HL-60/S4 treated with phorbol 12-myristate 13-acetate at 8.2 ng/mL for 4 days and 3 days (cell line): ENCODE measurements around the gene IFIT1.
"Not testable (repeated sequence)": the region's sequence is repeated elsewhere in the genome, so short reads cannot be mapped to it uniquely, and the experiment has no call there.

Experiments used
- in situ Hi-C: fragments of 300-500 bp; cut with MboI; formaldehyde crosslinking; loops from 2 replicates; pipeline ENCODE4 v1.15.0; 2022; ENCODE audit warnings: low sequenced_read_pairs

Gene IFIT1

GRCh38 chr10:89426230-89426868 is 33.9 kb downstream of the IFIT1 start:
- in situ Hi-C loops: no loop called here

- in situ Hi-C loops: no loop called here
Measured at GRCh38 chr10:89427629-89428028, 35.2 kb downstream of the IFIT1 start.

- in situ Hi-C loops: no loop called here
Measured at GRCh38 chr10:89428877-89429276, 36.5 kb downstream of the IFIT1 start.

GRCh38 chr10:89431977-89432376 is 39.6 kb downstream of the IFIT1 start:
- in situ Hi-C loops: no loop called here

- in situ Hi-C loops: no loop called here
Measured at GRCh38 chr10:89438525-89438924, 46.1 kb downstream of the IFIT1 start.

GRCh38 chr10:89440226-89441009 is 48.0 kb downstream of the IFIT1 start:
- in situ Hi-C loops: no loop called here

- in situ Hi-C loops: no loop called here
Measured at GRCh38 chr10:89442289-89442688, 49.9 kb downstream of the IFIT1 start.

GRCh38 chr10:89444819-89445218 is 52.4 kb downstream of the IFIT1 start:
- in situ Hi-C loops: not testable (repeated sequence)

- in situ Hi-C loops: no loop called here
Measured at GRCh38 chr10:89450901-89451300, 58.5 kb downstream of the IFIT1 start.

GRCh38 chr10:89452193-89452592 is 59.8 kb downstream of the IFIT1 start:
- in situ Hi-C loops: no loop called here

GRCh38 chr10:89454561-89455347 is 62.3 kb downstream of the IFIT1 start:
- in situ Hi-C loops: no loop called here
